VCaP (cell line): ENCODE measurements around the gene CGB3.

Experiments used
- H3K27ac ChIP-seq: fragments of 450-650 bp; 2 replicates; pipeline ENCODE4 v1.5.1; 2017
- CTCF ChIP-seq: fragments of 450-650 bp; conservative IDR thresholded peaks from 2 replicates; pipeline ENCODE4 v1.5.1; 2017; ENCODE audit warnings: mild to moderate bottlenecking, moderate library complexity

Gene CGB3

GRCh38 chr19:48992581-48993174 is 31.5 kb downstream of the CGB3 start:
- peak overlapping the region; percentile 91 for H3K27ac ChIP-seq
- TF ChIP-seq CTCF = no peak

GRCh38 chr19:48991873-48992580 is 32.1 kb downstream of the CGB3 start:
- no peak for TF ChIP-seq CTCF
- peak overlapping the region; percentile 91 for H3K27ac ChIP-seq

- H3K27ac ChIP-seq = peak overlapping the region; percentile 91; the same call in 1 of the 2 replicates
- TF ChIP-seq CTCF = no peak
Measured at GRCh38 chr19:48991011-48991609, 33.0 kb downstream of the CGB3 start.

- TF ChIP-seq CTCF = no peak
- H3K27ac ChIP-seq = 0 out of 2 replicates have a peak overlapping the region, but pooled peaks have one; percentile 91
Measured at GRCh38 chr19:48990400-48990799, 33.7 kb downstream of the CGB3 start.

- H3K27ac ChIP-seq = 0 out of 2 replicates have a peak overlapping the region, but pooled peaks have one; percentile 91
- no peak for TF ChIP-seq CTCF
Measured at GRCh38 chr19:48989701-48990291, 34.3 kb downstream of the CGB3 start.

GRCh38 chr19:48988860-48989259 is 35.3 kb downstream of the CGB3 start:
- no peak for TF ChIP-seq CTCF
- H3K27ac ChIP-seq = no peak overlapping the region

GRCh38 chr19:48988286-48988685 is 35.8 kb downstream of the CGB3 start:
- no peak for TF ChIP-seq CTCF
- H3K27ac ChIP-seq = no peak overlapping the region
